Transverse colon (tissue), 4 donors: Measurements from ENCODE around the gene EHBP1L1.

ENCODE experiments used
- EP300 ChIP-seq: sonication (generic); formaldehyde crosslinking; IDR thresholded peaks from one replicate; pipeline ENCODE4 v1.6.1; 2017; ENCODE audit warnings: antibody characterized with exemption, low read depth
- POLR2A ChIP-seq: fragments of 450-650 bp; IDR thresholded peaks from one replicate; pipeline ENCODE4 v1.6.1; 2016; ENCODE audit warnings: antibody characterized with exemption, mild to moderate bottlenecking, moderate library complexity
- POLR2AphosphoS5 ChIP-seq, 3 donors: sonication (generic); formaldehyde crosslinking; IDR thresholded peaks; one replicate each; pipeline ENCODE4 v1.6.1; 2016; ENCODE audit warnings: antibody characterized with exemption in 3 of 3
- TF ChIP-seq, protein P1 (sequence below), 5 experiments: fragments of 200-600 bp in 3 of 5; fragments of 450-650 bp in 2 of 5; sonication (generic) in 3 of 5; IDR thresholded peaks; 1 replicate in 2 of 5; 2 replicates in 3 of 5; pipeline ENCODE4 v1.5.1; 2016 to 2017; ENCODE audit warnings: antibody characterized with exemption in 5 of 5, inconsistent platforms in 3 of 5, mild to moderate bottlenecking in 2 of 5, moderate library complexity in 1 of 5

DNA sequence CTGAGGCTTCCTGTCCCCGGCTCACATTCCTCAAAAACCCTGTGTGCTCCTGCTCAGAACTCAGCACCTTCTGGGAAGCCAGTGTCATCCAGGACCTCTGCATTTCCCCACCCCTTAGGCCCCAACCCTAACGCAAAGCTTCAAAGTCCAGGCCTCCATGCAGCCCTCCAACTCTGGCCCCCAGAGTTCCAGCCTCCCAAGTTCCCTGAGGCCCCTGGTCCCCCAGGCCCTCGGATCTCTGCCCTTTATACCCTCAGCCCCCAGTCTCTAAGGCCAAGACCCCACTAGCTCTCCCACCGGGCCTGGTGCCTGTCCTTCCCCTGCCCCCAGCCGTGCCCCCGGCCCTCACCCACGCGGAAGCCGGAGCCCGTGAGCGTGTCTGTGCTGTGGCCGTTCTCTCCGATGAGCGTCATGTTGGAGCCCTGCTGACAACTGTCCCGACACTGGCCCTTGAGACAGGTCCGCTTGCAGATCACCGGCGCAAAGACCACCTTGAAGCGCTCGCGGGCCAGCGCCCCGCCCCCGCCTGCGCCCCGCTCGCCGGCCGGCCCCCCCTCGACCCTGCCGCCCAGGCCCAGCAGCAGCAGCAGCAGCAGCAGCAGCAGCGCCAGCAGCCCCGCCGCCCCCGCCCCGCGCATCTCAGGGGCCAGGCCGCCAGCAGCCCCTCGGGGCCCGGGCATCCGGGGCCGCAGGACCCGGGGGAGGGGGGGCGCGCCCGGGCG, 18.4 kb upstream of the EHBP1L1 start:
- TF ChIP-seq, protein P1, sequence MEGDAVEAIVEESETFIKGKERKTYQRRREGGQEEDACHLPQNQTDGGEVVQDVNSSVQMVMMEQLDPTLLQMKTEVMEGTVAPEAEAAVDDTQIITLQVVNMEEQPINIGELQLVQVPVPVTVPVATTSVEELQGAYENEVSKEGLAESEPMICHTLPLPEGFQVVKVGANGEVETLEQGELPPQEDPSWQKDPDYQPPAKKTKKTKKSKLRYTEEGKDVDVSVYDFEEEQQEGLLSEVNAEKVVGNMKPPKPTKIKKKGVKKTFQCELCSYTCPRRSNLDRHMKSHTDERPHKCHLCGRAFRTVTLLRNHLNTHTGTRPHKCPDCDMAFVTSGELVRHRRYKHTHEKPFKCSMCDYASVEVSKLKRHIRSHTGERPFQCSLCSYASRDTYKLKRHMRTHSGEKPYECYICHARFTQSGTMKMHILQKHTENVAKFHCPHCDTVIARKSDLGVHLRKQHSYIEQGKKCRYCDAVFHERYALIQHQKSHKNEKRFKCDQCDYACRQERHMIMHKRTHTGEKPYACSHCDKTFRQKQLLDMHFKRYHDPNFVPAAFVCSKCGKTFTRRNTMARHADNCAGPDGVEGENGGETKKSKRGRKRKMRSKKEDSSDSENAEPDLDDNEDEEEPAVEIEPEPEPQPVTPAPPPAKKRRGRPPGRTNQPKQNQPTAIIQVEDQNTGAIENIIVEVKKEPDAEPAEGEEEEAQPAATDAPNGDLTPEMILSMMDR (IDR thresholded peaks at IDR 0.05): no peak
- no peak for TF ChIP-seq POLR2A
- no peak for TF ChIP-seq POLR2AphosphoS5 (IDR thresholded peaks at IDR 0.05)
- no peak for TF ChIP-seq EP300
